Naive thymus-derived CD4-positive, alpha-beta T cell (primary cell): ENCODE measurements around the gene PDCD4. TPM values are rescaled to one million over a fixed set of nuclear protein-coding genes. Genes with fewer than 3 reads are reported as not detected.

Source experiments
- ATAC-seq: fragments of 150-1000 bp; cut with Tn5 transposase; 2 replicates; pipeline ENCODE4 v1.10.0; 2021; ENCODE audit warnings: mild to moderate bottlenecking, moderate library complexity
- CTCF ChIA-PET: fragments of 350-600 bp; sonication (Branson Sonifier 250); formaldehyde crosslinking; loops from one replicate; lab custom pipeline; 2021; ENCODE audit warnings: antibody characterized with exemption; lab: Charles Lee
- POLR2A ChIA-PET: fragments of 350-600 bp; sonication (Branson Sonifier 250); formaldehyde crosslinking; loops from one replicate; lab custom pipeline; 2021; ENCODE audit warnings: antibody characterized with exemption, inconsistent platforms; lab: Charles Lee
- DNase-seq, 9 donors: peaks; one replicate each; pipeline versions ENCODE4 v3.0.0 to v3.0.0-alpha.2; 2020 to 2022; ENCODE audit warnings: mixed read lengths in 1 of 9
- H3K27ac ChIP-seq: one replicate; pipeline ENCODE4 v1.7.0; 2013; ENCODE audit warnings: mild to moderate bottlenecking, low read depth, low read length, moderate library complexity
- H3K27me3 ChIP-seq, 2 donors: one replicate each; pipeline ENCODE4 v1.7.0; 2013; ENCODE audit warnings: low read length in 2 of 2, mild to moderate bottlenecking in 2 of 2, moderate library complexity in 2 of 2; ENCODE audit not compliant: control insufficient read depth in 2 of 2, insufficient read depth in 2 of 2
- H3K36me3 ChIP-seq, 3 experiments: 1 replicate in 2 of 3; 2 replicates in 1 of 3; pipeline ENCODE4 v1.7.0; 2013; ENCODE audit warnings: low read length in 3 of 3, mild to moderate bottlenecking in 3 of 3, moderate library complexity in 1 of 3; ENCODE audit not compliant: insufficient read depth in 3 of 3, control insufficient read depth in 2 of 3
- H3K4me1 ChIP-seq, 2 donors: one replicate each; pipeline ENCODE4 v1.7.0; 2013; ENCODE audit warnings: low read length in 2 of 2, mild to moderate bottlenecking in 2 of 2, moderate library complexity in 1 of 2; ENCODE audit not compliant: control insufficient read depth in 2 of 2, insufficient read depth in 2 of 2
- H3K4me3 ChIP-seq: 2 replicates; pipeline ENCODE4 v1.7.0; 2013; ENCODE audit warnings: mild to moderate bottlenecking, low read length
- H3K9me3 ChIP-seq, 3 experiments: 1 replicate in 2 of 3; 2 replicates in 1 of 3; pipeline ENCODE4 v1.7.0; 2013; ENCODE audit warnings: low read length in 3 of 3; ENCODE audit not compliant: control insufficient read depth in 2 of 3
- H3K27ac Mint-ChIP-seq, 9 donors: one replicate each; pipeline ENCODE4 v1.8.0; 2020 to 2022; ENCODE audit warnings: mixed read lengths in 9 of 9, mild to moderate bottlenecking in 8 of 9, moderate library complexity in 5 of 9, inconsistent platforms in 2 of 9
- H3K27me3 Mint-ChIP-seq, 5 donors: one replicate each; pipeline ENCODE4 v1.8.0; 2021 to 2022; ENCODE audit warnings: mixed read lengths in 5 of 5, mild to moderate bottlenecking in 1 of 5
- H3K36me3 Mint-ChIP-seq, 5 donors: one replicate each; pipeline ENCODE4 v1.8.0; 2020 to 2022; ENCODE audit warnings: mixed read lengths in 5 of 5, mild to moderate bottlenecking in 3 of 5, inconsistent platforms in 1 of 5
- H3K4me1 Mint-ChIP-seq, 7 donors: one replicate each; pipeline ENCODE4 v1.8.0; 2020 to 2022; ENCODE audit warnings: mixed read lengths in 7 of 7, mild to moderate bottlenecking in 3 of 7, inconsistent platforms in 1 of 7
- H3K4me3 Mint-ChIP-seq, 10 donors: one replicate each; pipeline ENCODE4 v1.8.0; 2020 to 2022; ENCODE audit warnings: mild to moderate bottlenecking in 10 of 10, mixed read lengths in 10 of 10, moderate library complexity in 6 of 10, inconsistent platforms in 2 of 10
- H3K9me3 Mint-ChIP-seq, 11 donors: one replicate each; pipeline ENCODE4 v1.8.0; 2020 to 2022; ENCODE audit warnings: mixed read lengths in 11 of 11, mild to moderate bottlenecking in 4 of 11, inconsistent platforms in 1 of 11, moderate library complexity in 1 of 11
- intact Hi-C, 2 donors: fragments of 100-400 bp; cut with micrococcal nuclease; formaldehyde crosslinking; loops; one replicate each; pipeline ENCODE4 v1.15.1; 2023
- polyA plus RNA-seq, 2 donors: library from polyadenylated mRNA; unstranded; fragments of 300-500 nt; fragmentation: Illumina TruSeq; gene quantifications; one replicate each; pipeline ENCODE4 v1.2.3, GENCODE V29; 2021
- total RNA-seq, 6 experiments: library from RNA in 5 of 6; stranded (reverse) in 5 of 6; gene quantifications; 1 replicate in 5 of 6; 2 replicates in 1 of 6; pipeline ENCODE4 v1.2.3 and lab custom pipeline; 2021 to 2026

Gene PDCD4
- total and polyA plus RNA-seq, 7 experiments from 2014 or later: 93.7 to 295 (median 253) TPM

DNA sequence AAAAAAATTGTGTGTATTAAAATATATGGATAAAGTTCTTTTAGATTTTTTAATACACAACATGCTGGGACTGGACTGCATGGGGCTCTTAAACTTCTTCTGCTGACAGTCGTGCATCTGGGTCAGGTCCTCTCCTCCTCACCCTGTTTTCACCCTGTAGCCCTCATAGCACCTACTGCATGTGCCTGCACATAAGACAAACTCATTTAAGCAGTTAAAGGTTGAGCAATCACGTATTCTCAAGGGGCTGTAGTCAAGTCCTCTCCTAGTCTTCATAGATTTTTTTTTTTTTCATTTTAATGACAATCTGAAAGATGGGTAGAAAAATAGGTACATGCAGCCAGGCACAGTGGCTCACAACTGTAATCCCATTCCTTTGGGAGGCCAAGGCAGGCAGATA, 23.6 kb upstream of the PDCD4 start:
- no peak overlapping the region for H3K4me3 ChIP-seq
- intact Hi-C loops: no loop called here
- ATAC-seq (no peak), DNase-seq (no peak)
- no peaks in the 10 kb centered on the region for H3K27me3 ChIP-seq
- Mint-ChIP-seq H3K9me3 (peaks cover 0 to 4% (median 0%) of the 10 kb centered on the region in 11 donors), H3K4me1 (peaks cover 57 to 87% (median 79%) of the 10 kb centered on the region in 7 donors), H3K36me3 (peaks cover 0 to 12% (median 0%) of the 10 kb centered on the region in 5 donors), H3K4me3 (no peak overlapping the region), H3K27ac (no peak overlapping the region), H3K27me3 (no peaks in the 10 kb centered on the region)
- CTCF ChIA-PET: no interaction called here
- POLR2A ChIA-PET: no interaction called here
- H3K27ac ChIP-seq: no peak overlapping the region
- peaks cover 48 to 63% of the 10 kb centered on the region in 2 donors for H3K4me1 ChIP-seq
- no peaks in the 10 kb centered on the region for H3K36me3 ChIP-seq
- H3K9me3 ChIP-seq: no peaks in the 10 kb centered on the region

DNA sequence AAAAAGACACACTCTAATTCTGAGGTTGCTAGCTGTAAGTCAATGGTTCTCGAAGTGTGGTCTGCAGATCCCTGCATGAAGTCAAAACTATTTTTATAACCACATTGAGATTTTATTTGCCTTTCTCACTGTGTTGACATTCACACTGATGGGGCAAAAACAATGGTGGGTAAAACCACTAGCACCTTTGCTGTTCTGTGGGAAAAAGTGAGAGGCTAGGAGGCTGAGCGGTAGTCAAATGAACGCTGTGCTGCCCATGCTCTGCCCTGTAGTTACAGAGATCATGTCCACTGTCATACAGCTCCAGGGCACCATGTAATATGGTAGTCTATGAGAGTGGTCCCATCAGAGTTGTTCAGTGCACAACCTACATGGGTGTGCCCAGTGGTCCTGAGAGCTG, 21.6 kb upstream of the PDCD4 start:
- Histone ChIP-seq H3K4me3 (no peak overlapping the region), H3K27ac (no peak overlapping the region), H3K27me3 (no peaks in the 10 kb centered on the region), H3K36me3 (no peaks in the 10 kb centered on the region), H3K4me1 (peaks cover 57 to 75% of the 10 kb centered on the region in 2 donors), H3K9me3 (no peaks in the 10 kb centered on the region)
- Mint-ChIP-seq H3K36me3 (peaks cover 0 to 11% (median 0%) of the 10 kb centered on the region in 5 donors), H3K4me1 (peaks cover 50 to 87% (median 79%) of the 10 kb centered on the region in 7 donors), H3K27ac (peak overlapping the region in 3 of 9 donors; percentile 43 to 79 (median 67)), H3K9me3 (peaks cover 0 to 1% (median 0%) of the 10 kb centered on the region in 11 donors), H3K4me3 (peak overlapping the region in 3 of 10 donors; percentile 23 to 80 (median 67)), H3K27me3 (no peaks in the 10 kb centered on the region)
- ATAC-seq (peak; percentile 72), DNase-seq (no peak)
- ChIA-PET POLR2A (interaction anchor here (0.8 to 4.1 kb wide), 4 partner anchors 11 to 47 kb away, joined by 3 to 28 read pairs (median 4); no protein-coding TSS in a partner anchor), CTCF (interaction anchor here (1.1 to 1.3 kb wide), 2 partner anchors 8 to 10 kb away, joined by 3 read pairs; no protein-coding TSS in a partner anchor)
- intact Hi-C loops: no loop called here

DNA sequence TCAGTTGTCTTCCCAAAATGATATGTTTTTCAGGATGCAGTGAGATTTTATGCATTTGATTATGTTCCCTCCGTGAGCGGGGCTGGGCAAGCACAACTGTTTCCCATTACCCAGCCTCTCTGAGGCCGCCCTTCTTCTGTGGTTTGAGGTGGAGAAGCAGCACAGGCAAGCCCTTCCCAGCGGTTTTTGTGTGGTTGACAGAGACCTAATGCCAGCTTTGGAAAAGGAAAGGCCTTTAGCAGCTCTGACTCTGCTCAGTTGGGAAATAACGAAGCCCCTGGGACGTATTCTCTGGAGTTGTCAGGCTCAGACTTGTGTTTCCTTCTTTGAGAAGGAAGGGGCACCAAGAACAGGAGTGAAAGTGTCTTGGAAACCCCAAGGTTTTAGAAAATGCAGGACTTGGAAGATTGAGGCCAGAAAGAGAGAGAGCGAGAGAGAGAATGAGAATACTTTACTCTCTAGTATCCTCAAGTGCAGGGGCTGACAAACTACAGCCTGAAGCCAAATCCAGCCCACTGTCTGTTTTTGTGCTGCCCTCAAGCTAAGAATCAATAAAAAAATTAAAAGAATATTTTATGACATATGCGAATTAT, 20.6 kb upstream of the PDCD4 start:
- H3K27ac ChIP-seq: peak overlapping the region; percentile 29
- Mint-ChIP-seq H3K4me3 (peak overlapping the region; percentile 26 to 80 (median 68)), H3K27me3 (no peaks in the 10 kb centered on the region), H3K36me3 (peaks cover 0 to 19% (median 0%) of the 10 kb centered on the region in 5 donors), H3K9me3 (peaks cover 0 to 4% (median 0%) of the 10 kb centered on the region in 11 donors), H3K27ac (peak overlapping the region; percentile 43 to 88 (median 67)), H3K4me1 (peaks cover 45 to 88% (median 83%) of the 10 kb centered on the region in 7 donors)
- DNase-seq: no peak
- no peaks in the 10 kb centered on the region for H3K27me3 ChIP-seq
- ChIA-PET POLR2A (interaction anchor here (0.6 to 4.1 kb wide), 8 partner anchors 9 to 48 kb away, joined by 3 to 28 read pairs (median 4); no protein-coding TSS in a partner anchor), CTCF (interaction anchor here (0.6 to 1.3 kb wide), 3 partner anchors 9 to 184 kb away, joined by 3 to 5 read pairs (median 3); no protein-coding TSS in a partner anchor)
- no peak overlapping the region for H3K4me3 ChIP-seq
- peaks cover 60 to 76% of the 10 kb centered on the region in 2 donors for H3K4me1 ChIP-seq
- H3K36me3 ChIP-seq: no peaks in the 10 kb centered on the region
- no peaks in the 10 kb centered on the region for H3K9me3 ChIP-seq
- intact Hi-C loops: loop anchor here in 1 of 2 donors (1.0 kb wide), 1 partner anchor 9 kb away; no protein-coding TSS in a partner anchor
- ATAC-seq: peak; percentile 51

DNA sequence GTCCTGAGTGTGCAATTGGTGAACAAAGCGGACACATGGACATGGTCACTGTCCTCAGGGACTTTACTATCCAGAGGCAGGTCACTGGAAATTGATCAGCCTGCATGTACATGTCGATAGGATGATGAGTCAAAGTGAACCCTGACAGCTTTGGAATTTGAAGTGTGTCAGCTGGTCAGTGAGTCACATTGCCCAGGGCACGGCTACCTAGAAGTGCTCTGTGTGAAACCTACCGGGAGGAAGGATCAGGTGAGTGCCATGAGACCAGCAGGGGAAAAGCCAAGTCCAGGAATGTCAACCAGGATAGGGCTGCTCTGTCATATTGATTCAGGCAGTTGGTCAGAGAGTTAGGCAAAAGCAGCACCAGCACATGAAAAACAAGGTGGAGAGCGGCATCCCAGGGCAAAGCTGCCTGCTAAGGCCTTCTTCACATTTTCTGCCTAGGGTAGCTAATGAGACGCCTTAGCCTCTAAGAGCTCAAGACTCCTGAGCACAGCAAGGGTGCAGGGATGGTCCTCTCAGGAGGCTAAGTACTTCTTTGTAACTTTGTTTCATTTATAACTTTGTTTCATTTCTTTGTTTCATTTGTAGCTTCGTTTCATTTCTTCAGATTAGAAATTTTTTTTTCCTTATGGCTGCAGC, 19.4 kb upstream of the PDCD4 start:
- H3K9me3 Mint-ChIP-seq: peaks cover 0 to 4% (median 0%) of the 10 kb centered on the region in 11 donors
- no peaks in the 10 kb centered on the region for H3K9me3 ChIP-seq
- H3K36me3 Mint-ChIP-seq: peaks cover 0 to 22% (median 0%) of the 10 kb centered on the region in 5 donors
- no peaks in the 10 kb centered on the region for H3K27me3 Mint-ChIP-seq
- ChIA-PET CTCF (interaction anchor here (0.8 to 1.8 kb wide), 5 partner anchors 8 to 49 kb away, joined by 3 to 6 read pairs (median 4); no protein-coding TSS in a partner anchor), POLR2A (interaction anchor here (0.5 to 4.1 kb wide), 17 partner anchors 8 to 53 kb away, joined by 3 to 28 read pairs (median 5); partner anchors contain the start of gene PDCD4)
- no peaks in the 10 kb centered on the region for H3K36me3 ChIP-seq
- H3K27me3 ChIP-seq: no peaks in the 10 kb centered on the region
- peak overlapping the region; percentile 33 for H3K27ac ChIP-seq
- H3K4me1 ChIP-seq: peaks cover 63 to 79% of the 10 kb centered on the region in 2 donors
- H3K4me3 Mint-ChIP-seq: peak overlapping the region; percentile 52 to 73 (median 62)
- peaks cover 46 to 81% (median 79%) of the 10 kb centered on the region in 7 donors for H3K4me1 Mint-ChIP-seq
- H3K4me3 ChIP-seq: no peak overlapping the region
- intact Hi-C loops: loop anchor here in 1 of 2 donors (1.0 kb wide), 1 partner anchor 8 kb away; no protein-coding TSS in a partner anchor
- H3K27ac Mint-ChIP-seq: peak overlapping the region; percentile 43 to 88 (median 78)
- ATAC-seq (no peak), DNase-seq (peak in 1 of 9 donors; percentile 47)

DNA sequence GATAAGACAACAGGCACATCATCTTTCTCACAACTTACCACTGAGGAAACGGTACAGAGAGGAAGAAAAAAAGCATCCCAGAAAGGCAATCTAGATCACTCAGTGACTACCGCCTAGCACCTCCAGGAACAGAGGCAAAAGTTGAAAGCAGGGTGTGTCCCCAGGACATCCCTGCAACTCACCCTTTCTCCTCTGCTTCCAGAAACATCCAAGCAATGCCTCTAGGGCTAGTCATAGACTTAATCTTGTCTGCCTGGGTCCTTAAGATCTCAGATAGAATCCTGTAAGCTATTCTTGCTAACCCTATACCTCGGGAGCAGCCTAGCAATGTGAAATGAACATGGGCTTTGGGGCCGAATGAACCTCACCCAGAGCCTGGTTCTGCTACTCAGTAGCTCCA, 18.8 kb upstream of the PDCD4 start:
- H3K4me3 Mint-ChIP-seq: peak overlapping the region; percentile 16 to 72 (median 60)
- peaks cover 48 to 86% (median 83%) of the 10 kb centered on the region in 7 donors for H3K4me1 Mint-ChIP-seq
- no peaks in the 10 kb centered on the region for H3K36me3 ChIP-seq
- no peaks in the 10 kb centered on the region for H3K27me3 ChIP-seq
- H3K27me3 Mint-ChIP-seq: no peaks in the 10 kb centered on the region
- peaks cover 0 to 25% (median 0%) of the 10 kb centered on the region in 5 donors for H3K36me3 Mint-ChIP-seq
- no peak for DNase-seq
- H3K9me3 ChIP-seq: no peaks in the 10 kb centered on the region
- POLR2A ChIA-PET: interaction anchor here (0.5 to 4.1 kb wide), 17 partner anchors 9 to 53 kb away, joined by 3 to 28 read pairs (median 5); partner anchors contain the start of gene PDCD4
- intact Hi-C loops: loop anchor here in 1 of 2 donors (1.0 kb wide), 1 partner anchor 7 kb away; no protein-coding TSS in a partner anchor
- CTCF ChIA-PET: interaction anchor here (0.8 to 1.8 kb wide), 4 partner anchors 8 to 50 kb away, joined by 3 to 6 read pairs (median 4); no protein-coding TSS in a partner anchor
- peaks cover 69 to 79% of the 10 kb centered on the region in 2 donors for H3K4me1 ChIP-seq
- no peak for ATAC-seq
- peaks cover 0 to 4% (median 0%) of the 10 kb centered on the region in 11 donors for H3K9me3 Mint-ChIP-seq
- peak overlapping the region; percentile 43 to 88 (median 78) for H3K27ac Mint-ChIP-seq
- peak overlapping the region; percentile 33 for H3K27ac ChIP-seq
- H3K4me3 ChIP-seq: no peak overlapping the region
